H1 (cell line): Measurements from ENCODE around the gene TDRKH. TPM values are rescaled to one million over a fixed set of nuclear protein-coding genes. Genes with fewer than 3 reads are reported as not detected.

Source experiments
- CTCF ChIA-PET: fragments of 300-600 bp; sonication (Branson Sonifier 250); formaldehyde crosslinking; loops from one replicate; lab custom pipeline; 2021; ENCODE audit not compliant: partially characterized antibody; lab: Charles Lee
- POLR2A ChIA-PET: fragments of 300-600 bp; sonication (Branson Sonifier 250); formaldehyde crosslinking; loops from one replicate; lab custom pipeline; 2021; ENCODE audit warnings: inconsistent platforms; ENCODE audit not compliant: partially characterized antibody; lab: Charles Lee
- DNase-seq, 2 experiments: peaks; one replicate each; pipeline versions ENCODE4 v3.0.0 to v3.0.0-alpha.2; 2010 to 2022; ENCODE audit warnings: low spot score in 2 of 2, low read depth in 1 of 2, mixed read lengths in 1 of 2
- FAIRE-seq: peaks from 2 replicates; lab custom pipeline; 2011; peaks lifted over from hg19 to GRCh38; lab: Jason Lieb, UNC
- H2AFZ ChIP-seq: 2 replicates; pipeline ENCODE4 v1.8.1; 2012; ENCODE audit warnings: low read length, inconsistent platforms
- H2AK5ac ChIP-seq: 2 replicates; pipeline ENCODE4 v1.6.1; 2013; ENCODE audit warnings: low read depth, low read length
- H2BK120ac ChIP-seq: replicated peaks from 2 replicates; pipeline ENCODE3; 2013; ENCODE audit warnings: low read depth, low read length, inconsistent platforms
- H2BK12ac ChIP-seq: 2 replicates; pipeline ENCODE4 v1.6.1; 2013; ENCODE audit warnings: low read depth, low read length
- H2BK15ac ChIP-seq: 2 replicates; pipeline ENCODE4 v1.6.1; 2013; ENCODE audit warnings: low read length
- H2BK20ac ChIP-seq: 2 replicates; pipeline ENCODE4 v1.6.1; 2013; ENCODE audit warnings: low read length
- H2BK5ac ChIP-seq: 2 replicates; pipeline ENCODE4 v1.6.1; 2013; ENCODE audit warnings: low read depth, low read length
- H3K14ac ChIP-seq: 2 replicates; pipeline ENCODE4 v1.6.1; 2013; ENCODE audit warnings: inconsistent platforms; ENCODE audit not compliant: insufficient read length
- H3K18ac ChIP-seq: 2 replicates; pipeline ENCODE4 v1.6.1; 2013; ENCODE audit warnings: low read length; ENCODE audit errors: extremely low read depth
- H3K23ac ChIP-seq: 2 replicates; pipeline ENCODE4 v1.6.1; 2013; ENCODE audit warnings: inconsistent platforms; ENCODE audit not compliant: insufficient read length
- H3K23me2 ChIP-seq: 2 replicates; pipeline ENCODE4 v1.6.1; 2013; ENCODE audit warnings: low read depth, low read length
- H3K27ac ChIP-seq: 2 replicates; pipeline ENCODE4 v1.6.1; 2011; ENCODE audit warnings: low read depth, low read length, inconsistent platforms
- H3K27me3 ChIP-seq, 4 experiments: replicated peaks in 1 of 4; 1 replicate in 1 of 4; 2 replicates in 3 of 4; pipeline versions ENCODE4 v1.6.1 to v1.8.1; 2011 to 2013; ENCODE audit warnings: low read length in 3 of 4, mild to moderate bottlenecking in 3 of 4, inconsistent platforms in 2 of 4, mixed read lengths in 2 of 4, moderate library complexity in 1 of 4; ENCODE audit not compliant: control insufficient read depth in 3 of 4, insufficient read depth in 3 of 4; ENCODE audit errors: extremely low read depth in 1 of 4
- H3K36me3 ChIP-seq, 4 experiments: 2 replicates each; pipeline versions ENCODE4 v1.6.1 to v1.8.1; 2011 to 2013; ENCODE audit warnings: mild to moderate bottlenecking in 4 of 4, low read length in 3 of 4, moderate library complexity in 2 of 4, control low read depth in 1 of 4, inconsistent platforms in 1 of 4; ENCODE audit not compliant: insufficient read depth in 4 of 4, control insufficient read depth in 2 of 4
- H3K4ac ChIP-seq: replicated peaks from 2 replicates; pipeline ENCODE3; 2013; ENCODE audit warnings: low read length, low read depth, mixed read lengths, inconsistent platforms; ENCODE audit not compliant: insufficient read length
- H3K4me1 ChIP-seq, 4 experiments: replicated peaks in 1 of 4; 1 replicate in 1 of 4; 2 replicates in 3 of 4; pipeline versions ENCODE4 v1.6.1 to v1.8.1; 2011 to 2013; ENCODE audit warnings: low read length in 3 of 4, inconsistent platforms in 2 of 4, mixed read lengths in 1 of 4; ENCODE audit not compliant: insufficient read depth in 4 of 4, control insufficient read depth in 3 of 4
- H3K4me2 ChIP-seq, 2 experiments: 2 replicates each; pipeline versions ENCODE4 v1.6.1 to v1.8.1; 2011 to 2013; ENCODE audit warnings: low read depth in 2 of 2, low read length in 2 of 2, control low read depth in 1 of 2, inconsistent platforms in 1 of 2, mild to moderate bottlenecking in 1 of 2; ENCODE audit not compliant: insufficient read depth in 1 of 2
- H3K4me3 ChIP-seq, 4 experiments: fragments of 200-600, 300-600 bp in 1 of 4; sonication (generic), shearing (Covaris generic), sonication (Bioruptor Twin) in 1 of 4; 2 replicates each; pipeline versions ENCODE4 v1.5.1 to v1.8.1; 2011 to 2016; ENCODE audit warnings: low read length in 4 of 4, low read depth in 3 of 4, control low read depth in 2 of 4, inconsistent platforms in 2 of 4, mild to moderate bottlenecking in 2 of 4, mixed read lengths in 1 of 4, moderate library complexity in 1 of 4; ENCODE audit not compliant: insufficient read depth in 2 of 4; ENCODE audit errors: extremely low read depth in 1 of 4
- H3K56ac ChIP-seq: replicated peaks from 2 replicates; pipeline ENCODE3; 2013; ENCODE audit warnings: low read depth, mild to moderate bottlenecking, mixed read lengths, low read length, inconsistent platforms; ENCODE audit not compliant: insufficient read length
- H3K79me1 ChIP-seq: 2 replicates; pipeline ENCODE4 v1.6.1; 2013; ENCODE audit warnings: low read depth, low read length, control low read depth
- H3K79me2 ChIP-seq, 2 experiments: 2 replicates each; pipeline versions ENCODE4 v1.6.1 to v1.8.1; 2012 to 2013; ENCODE audit warnings: low read length in 2 of 2, mild to moderate bottlenecking in 2 of 2, inconsistent platforms in 1 of 2; ENCODE audit not compliant: insufficient read depth in 2 of 2, control insufficient read depth in 1 of 2
- H3K9ac ChIP-seq, 4 experiments: replicated peaks in 1 of 4; 1 replicate in 1 of 4; 2 replicates in 3 of 4; pipeline versions ENCODE4 v1.6.1 to v1.8.1; 2011 to 2013; ENCODE audit warnings: low read depth in 3 of 4, low read length in 3 of 4, control low read depth in 2 of 4, mild to moderate bottlenecking in 2 of 4, moderate library complexity in 2 of 4, inconsistent platforms in 1 of 4; ENCODE audit errors: extremely low read depth in 1 of 4
- H3K9me3 ChIP-seq, 2 experiments: 2 replicates each; pipeline versions ENCODE4 v1.6.1 to v1.8.1; 2012 to 2013; ENCODE audit warnings: mild to moderate bottlenecking in 2 of 2, moderate library complexity in 2 of 2, control low read depth in 1 of 2, inconsistent platforms in 1 of 2, low read depth in 1 of 2, low read length in 1 of 2, mixed read lengths in 1 of 2; ENCODE audit not compliant: insufficient read depth in 2 of 2
- H4K20me1 ChIP-seq, 2 experiments: replicated peaks in 1 of 2; 2 replicates each; pipeline versions ENCODE3 to v1.8.1; 2011 to 2013; ENCODE audit warnings: inconsistent platforms in 2 of 2, low read length in 2 of 2, mild to moderate bottlenecking in 1 of 2; ENCODE audit not compliant: insufficient read depth in 2 of 2, control insufficient read depth in 1 of 2
- H4K5ac ChIP-seq: 2 replicates; pipeline ENCODE4 v1.6.1; 2013; ENCODE audit warnings: low read length, low read depth, mixed read lengths, inconsistent platforms; ENCODE audit not compliant: insufficient read length
- H4K8ac ChIP-seq: 2 replicates; pipeline ENCODE4 v1.8.0; 2013; ENCODE audit warnings: mild to moderate bottlenecking, moderate library complexity, low read length, inconsistent platforms; ENCODE audit not compliant: insufficient read depth; ENCODE audit errors: extremely low read depth
- H4K91ac ChIP-seq: replicated peaks from 2 replicates; pipeline ENCODE3; 2013; ENCODE audit warnings: low read length, mixed read lengths, inconsistent platforms; ENCODE audit not compliant: insufficient read length
- RBBP5 ChIP-seq: IDR thresholded peaks from 2 replicates; pipeline ENCODE4 v1.7.1; 2012; ENCODE audit warnings: low read depth, mild to moderate bottlenecking, inconsistent platforms, low read length, moderate library complexity, borderline replicate concordance
- WGBS, 2 experiments: shearing (Covaris generic) in 1 of 2; methylation state at CpG; one replicate each; pipeline versions ENCODE4 v1.1.6 to v1.1.7; 2013 to 2015; ENCODE audit warnings: low lambda C conversion rate in 2 of 2, mixed read lengths in 2 of 2, inconsistent platforms in 1 of 2, low coverage in 1 of 2, missing lambda C conversion rate in 1 of 2; ENCODE audit not compliant: insufficient replicate concordance in 2 of 2, insufficient coverage in 1 of 2, insufficient read length in 1 of 2; ENCODE audit errors: extremely low coverage in 1 of 2, missing lambda C conversion rate in 1 of 2; 5-methylcytosine and 5-hydroxymethylcytosine counted together
- polyA plus RNA-seq, 7 experiments: library from polyadenylated mRNA; depleted of rRNA in 3 of 7; stranded (reverse) in 5 of 7; unstranded in 2 of 7; fragments of >200 nt in 5 of 7; fragments of 200-250 nt in 2 of 7; gene quantifications; 1 replicate in 5 of 7; 2 replicates in 1 of 7; 4 replicates in 1 of 7; pipeline versions ENCODE4 v1.2.1 to v1.2.3, GENCODE V29; 2011 to 2013; ENCODE audit warnings: missing spikeins in 2 of 7, mixed read lengths in 2 of 7
- total RNA-seq: library from RNA; stranded (reverse); fragmentation: NEBNext Ultra II Directional; extraction: Animal tissue kit (Norgen Biotek cat#: 25700); gene quantifications from 2 replicates; pipeline ENCODE4 v1.2.1, GENCODE V29; 2021

TDRKH gene
- total and polyA plus RNA-seq, 2 of the 8 experiments (the other 6 are each of a cell fraction or from before 2014, with no cell fraction given) = 9.9 to 26.1 TPM

DNA sequence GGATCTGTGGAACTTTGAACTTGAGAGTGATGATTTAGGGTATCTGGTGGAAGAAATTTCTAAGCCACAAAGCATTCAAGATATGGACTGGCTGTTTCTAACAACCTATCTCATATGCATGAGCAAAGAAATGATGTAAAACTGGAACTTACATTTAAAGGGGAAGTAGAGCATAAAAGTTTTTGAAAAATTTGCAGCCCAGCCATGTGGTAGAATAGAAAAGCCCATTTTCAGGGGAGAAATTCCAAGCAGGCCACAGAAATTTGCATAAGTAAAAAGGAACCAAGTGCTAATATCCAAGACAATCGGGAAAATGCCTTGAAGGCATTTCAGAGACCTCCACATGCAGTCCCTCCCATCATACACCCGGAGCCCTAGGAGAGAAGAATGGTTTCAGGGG lies 53.3 kb downstream of the TDRKH start:
- H3K56ac ChIP-seq = no peak overlapping the region
- WGBS, 2 experiments = 81% methylated on average over 2 of the region's 2 CpGs; no CpG with 5 or more reads in 1 of the 2 experiments
- peaks cover 0 to 5% (median 3%) of the 10 kb centered on the region in 4 experiments; a peak in 3 of 7 replicates for H3K4me1 ChIP-seq
- no peak overlapping the region for H3K9ac ChIP-seq
- H2BK15ac ChIP-seq = no peak overlapping the region
- H3K36me3 ChIP-seq = no peaks in the 10 kb centered on the region
- H2AFZ ChIP-seq = no peak overlapping the region
- H3K79me2 ChIP-seq = no peaks in the 10 kb centered on the region
- H4K8ac ChIP-seq = no peak overlapping the region
- DNase-seq (no peak), FAIRE-seq (no peak)
- H2BK20ac ChIP-seq = no peak overlapping the region
- H4K20me1 ChIP-seq = no peaks in the 10 kb centered on the region
- POLR2A ChIA-PET = no interaction called here
- no peak overlapping the region for H2BK12ac ChIP-seq
- H3K23ac ChIP-seq = no peak overlapping the region
- H3K27me3 ChIP-seq = no peaks in the 10 kb centered on the region; a peak in 1 of 7 replicates
- no peak overlapping the region for H2BK120ac ChIP-seq
- no peak overlapping the region for H3K4me2 ChIP-seq
- no peak overlapping the region for H4K5ac ChIP-seq
- no peaks in the 10 kb centered on the region for H3K23me2 ChIP-seq
- H2BK5ac ChIP-seq = no peak overlapping the region
- no peaks in the 10 kb centered on the region for H3K79me1 ChIP-seq
- no peak overlapping the region for H2AK5ac ChIP-seq
- peaks cover 16 to 18% of the 10 kb centered on the region in 2 experiments for H3K9me3 ChIP-seq
- no peak overlapping the region for H3K4ac ChIP-seq
- no peak overlapping the region for H3K14ac ChIP-seq
- H3K18ac ChIP-seq = no peak overlapping the region
- no peak overlapping the region for H3K27ac ChIP-seq
- no peak overlapping the region for H4K91ac ChIP-seq
- H3K4me3 ChIP-seq = no peak overlapping the region
- CTCF ChIA-PET = interaction anchor here (1.6 to 2.6 kb wide), 2 partner anchors 21 to 39 kb away, joined by 4 to 7 read pairs; partner anchors contain the start of gene CELF3
- no peak for TF ChIP-seq RBBP5
